Activated naive CD4-positive, alpha-beta T cell treated with anti-CD3 and anti-CD28 coated beads for 36 hours (primary cell): ENCODE data around the gene HS3ST5. TPM values are rescaled to one million over a fixed set of nuclear protein-coding genes. Genes with fewer than 3 reads are reported as not detected.
"Not testable (repeated sequence)": the region's sequence is repeated elsewhere in the genome, so short reads cannot be mapped to it uniquely, and the experiment has no call there.

Experiments used
- CTCF ChIA-PET: fragments of 350-600 bp; sonication (Branson Sonifier 250); formaldehyde crosslinking; loops from one replicate; lab custom pipeline; 2021; ENCODE audit warnings: antibody characterized with exemption; lab: Charles Lee
- DNase-seq: peaks from one replicate; pipeline ENCODE4 v3.0.0-alpha.2; 2020
- H3K27ac Mint-ChIP-seq: one replicate; pipeline ENCODE4 v1.8.0; 2021; ENCODE audit warnings: mild to moderate bottlenecking, mixed read lengths
- H3K27me3 Mint-ChIP-seq: one replicate; pipeline ENCODE4 v1.8.0; 2021; ENCODE audit warnings: low read depth, mixed read lengths
- H3K36me3 Mint-ChIP-seq: one replicate; pipeline ENCODE4 v1.8.0; 2021; ENCODE audit warnings: low read depth, mixed read lengths
- H3K4me1 Mint-ChIP-seq: one replicate; pipeline ENCODE4 v1.8.0; 2021; ENCODE audit warnings: low read depth, mixed read lengths
- H3K4me3 Mint-ChIP-seq: one replicate; pipeline ENCODE4 v1.8.0; 2021; ENCODE audit warnings: mild to moderate bottlenecking, moderate library complexity, mixed read lengths
- H3K9me3 Mint-ChIP-seq: one replicate; pipeline ENCODE4 v1.8.0; 2021; ENCODE audit warnings: mixed read lengths
- intact Hi-C: fragments of 100-400 bp; cut with micrococcal nuclease; formaldehyde crosslinking; loops from one replicate; pipeline ENCODE4 v1.15.1; 2023
- total RNA-seq, 2 experiments: library from RNA; stranded (reverse); gene quantifications; one replicate each; pipeline ENCODE4 v1.2.3, GENCODE V29; 2021

Gene HS3ST5
- total RNA-seq, 2 experiments from 2014 or later = not detected

- intact Hi-C loops = no loop called here
- CTCF ChIA-PET = no interaction called here
These were observed 89.4 kb downstream of the HS3ST5 start for GRCh38 chr6:114253431-114253830.

GRCh38 chr6:114249522-114249921 lies 93.3 kb downstream of the HS3ST5 start:
- DNase-seq = no peak
- Mint-ChIP-seq H3K27ac (no peak overlapping the region), H3K27me3 (no peaks in the 10 kb centered on the region), H3K36me3 (no peaks in the 10 kb centered on the region), H3K4me1 (no peaks in the 10 kb centered on the region), H3K9me3 (peaks cover 3% of the 10 kb centered on the region), H3K4me3 (no peak overlapping the region)
- CTCF ChIA-PET = no interaction called here
- intact Hi-C loops = no loop called here

More at GRCh38 chr6:114253431-114253830, 89.4 kb downstream of the HS3ST5 start:
- H3K27ac Mint-ChIP-seq = no peak overlapping the region
- H3K36me3 Mint-ChIP-seq = no peaks in the 10 kb centered on the region
- no peaks in the 10 kb centered on the region for H3K4me1 Mint-ChIP-seq
- no peak overlapping the region for H3K4me3 Mint-ChIP-seq
- H3K27me3 Mint-ChIP-seq = no peaks in the 10 kb centered on the region
- H3K9me3 Mint-ChIP-seq = peaks cover 4% of the 10 kb centered on the region
- DNase-seq = no peak

- intact Hi-C loops = no loop called here
- CTCF ChIA-PET = no interaction called here
- Mint-ChIP-seq H3K27ac (no peak overlapping the region), H3K4me3 (no peak overlapping the region), H3K4me1 (no peaks in the 10 kb centered on the region), H3K36me3 (no peaks in the 10 kb centered on the region), H3K27me3 (no peaks in the 10 kb centered on the region), H3K9me3 (no peaks in the 10 kb centered on the region)
- no peak for DNase-seq
These were observed 95.7 kb downstream of the HS3ST5 start for GRCh38 chr6:114247101-114247500.

GRCh38 chr6:114240796-114241195 lies 102.0 kb downstream of the HS3ST5 start:
- no peaks in the 10 kb centered on the region for H3K27me3 Mint-ChIP-seq
- H3K9me3 Mint-ChIP-seq = no peaks in the 10 kb centered on the region
- H3K4me1 Mint-ChIP-seq = no peaks in the 10 kb centered on the region
- no peaks in the 10 kb centered on the region for H3K36me3 Mint-ChIP-seq
- H3K4me3 Mint-ChIP-seq = no peak overlapping the region
- CTCF ChIA-PET = no interaction called here
- intact Hi-C loops = no loop called here
- no peak for DNase-seq
- H3K27ac Mint-ChIP-seq = no peak overlapping the region

- Mint-ChIP-seq H3K4me3 (no peak overlapping the region), H3K4me1 (no peaks in the 10 kb centered on the region), H3K36me3 (no peaks in the 10 kb centered on the region), H3K9me3 (peaks cover 1% of the 10 kb centered on the region), H3K27ac (no peak overlapping the region), H3K27me3 (no peaks in the 10 kb centered on the region)
- CTCF ChIA-PET = no interaction called here
- intact Hi-C loops = no loop called here
- no peak for DNase-seq
These were observed 114.1 kb downstream of the HS3ST5 start for GRCh38 chr6:114228675-114229074.

GRCh38 chr6:114227944-114228468 lies 114.8 kb downstream of the HS3ST5 start:
- Mint-ChIP-seq H3K27ac (no peak overlapping the region), H3K36me3 (no peaks in the 10 kb centered on the region), H3K4me1 (no peaks in the 10 kb centered on the region), H3K4me3 (no peak overlapping the region), H3K27me3 (no peaks in the 10 kb centered on the region), H3K9me3 (peaks cover 1% of the 10 kb centered on the region)
- intact Hi-C loops = no loop called here
- CTCF ChIA-PET = no interaction called here
- DNase-seq = no peak

- intact Hi-C loops = no loop called here
- no peak for DNase-seq
- H3K27ac Mint-ChIP-seq = no peak overlapping the region
- H3K9me3 Mint-ChIP-seq = peaks cover 2% of the 10 kb centered on the region
- H3K36me3 Mint-ChIP-seq = no peaks in the 10 kb centered on the region
- H3K4me3 Mint-ChIP-seq = no peak overlapping the region
- no peaks in the 10 kb centered on the region for H3K27me3 Mint-ChIP-seq
- H3K4me1 Mint-ChIP-seq = no peaks in the 10 kb centered on the region
- CTCF ChIA-PET = no interaction called here
These were observed 122.6 kb downstream of the HS3ST5 start for GRCh38 chr6:114220241-114220640.

- H3K27ac Mint-ChIP-seq = no peak overlapping the region
- no peaks in the 10 kb centered on the region for H3K27me3 Mint-ChIP-seq
- H3K36me3 Mint-ChIP-seq = no peaks in the 10 kb centered on the region
- CTCF ChIA-PET = no interaction called here
- no peaks in the 10 kb centered on the region for H3K4me1 Mint-ChIP-seq
- intact Hi-C loops = no loop called here
- DNase-seq = no peak
- H3K4me3 Mint-ChIP-seq = no peak overlapping the region
- H3K9me3 Mint-ChIP-seq = peaks cover 2% of the 10 kb centered on the region
These were observed 124.1 kb downstream of the HS3ST5 start for GRCh38 chr6:114218437-114219340.

GRCh38 chr6:114217996-114218395 lies 124.8 kb downstream of the HS3ST5 start:
- intact Hi-C loops, H3K27me3 Mint-ChIP-seq: not testable (repeated sequence)

GRCh38 chr6:114216789-114217467 lies 125.9 kb downstream of the HS3ST5 start:
- H3K27me3 Mint-ChIP-seq = no peaks in the 10 kb centered on the region
- H3K9me3 Mint-ChIP-seq = peaks cover 2% of the 10 kb centered on the region
- H3K27ac Mint-ChIP-seq = no peak overlapping the region
- no peaks in the 10 kb centered on the region for H3K4me1 Mint-ChIP-seq
- intact Hi-C loops = no loop called here
- H3K36me3 Mint-ChIP-seq = no peaks in the 10 kb centered on the region
- no peak for DNase-seq
- H3K4me3 Mint-ChIP-seq = no peak overlapping the region
- CTCF ChIA-PET = interaction anchor here (0.6 to 0.7 kb wide), 2 partner anchors 33 to 161 kb away, joined by 3 to 5 read pairs; no protein-coding TSS in a partner anchor

More at GRCh38 chr6:114217996-114218395, 124.8 kb downstream of the HS3ST5 start:
- DNase-seq, H3K4me3 Mint-ChIP-seq, CTCF ChIA-PET, H3K36me3 Mint-ChIP-seq, H3K4me1 Mint-ChIP-seq, H3K9me3 Mint-ChIP-seq, H3K27ac Mint-ChIP-seq: not testable (repeated sequence)

GRCh38 chr6:114210467-114210866 lies 132.4 kb downstream of the HS3ST5 start:
- Mint-ChIP-seq H3K27ac (no peak overlapping the region), H3K36me3 (no peaks in the 10 kb centered on the region), H3K4me1 (no peaks in the 10 kb centered on the region), H3K4me3 (no peak overlapping the region), H3K9me3 (no peaks in the 10 kb centered on the region), H3K27me3 (no peaks in the 10 kb centered on the region)
- CTCF ChIA-PET = no interaction called here
- intact Hi-C loops = no loop called here
- no peak for DNase-seq

- peaks cover 2% of the 10 kb centered on the region for H3K9me3 Mint-ChIP-seq
- intact Hi-C loops = no loop called here
- CTCF ChIA-PET = no interaction called here
- H3K36me3 Mint-ChIP-seq = no peaks in the 10 kb centered on the region
- peaks cover 5% of the 10 kb centered on the region for H3K27me3 Mint-ChIP-seq
- H3K27ac Mint-ChIP-seq = no peak overlapping the region
- H3K4me1 Mint-ChIP-seq = no peaks in the 10 kb centered on the region
- no peak for DNase-seq
- H3K4me3 Mint-ChIP-seq = no peak overlapping the region
These were observed 139.4 kb downstream of the HS3ST5 start for GRCh38 chr6:114203460-114203859.
